ENCODE data around the gene TBXA2R.
"Not testable (repeated sequence)": the region's sequence is repeated elsewhere in the genome, so short reads cannot be mapped to it uniquely, and the experiment has no call there.

Gene TBXA2R

DNA sequence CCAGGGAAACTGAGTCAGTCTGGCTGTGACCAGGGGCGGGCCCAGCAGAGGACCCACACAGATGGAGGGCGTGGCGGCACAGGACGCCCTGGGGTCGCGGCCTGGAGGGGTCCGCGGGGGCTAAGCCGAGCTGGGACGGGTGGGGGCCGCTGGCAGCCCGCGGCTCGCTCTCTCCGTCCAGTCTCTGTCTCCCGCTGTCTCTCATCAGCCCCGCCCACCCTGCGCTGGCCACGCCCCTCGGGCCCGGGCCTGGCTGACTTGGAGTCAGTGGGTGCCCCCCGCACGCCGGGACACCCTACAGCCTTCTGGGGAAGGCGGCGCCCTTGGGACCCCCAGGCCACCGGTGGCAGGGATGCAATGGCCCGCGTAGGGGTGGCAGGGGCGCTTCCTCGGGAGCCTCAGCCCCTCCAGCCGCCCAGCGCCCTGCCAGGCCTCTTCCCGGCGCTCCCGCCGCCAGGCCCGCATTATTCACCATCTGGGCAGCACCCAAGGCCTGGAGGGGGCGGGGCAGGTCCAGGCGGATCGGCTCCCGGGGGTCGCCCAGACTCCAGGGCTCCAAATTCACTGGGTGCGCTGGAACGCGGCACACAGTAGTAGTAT lies at the start of gene TBXA2R:
TBXA2R (minus strand) TSS at position 186 of the 600 bp plus-strand sequence. CDS start 6,241 bp downstream, outside the sequence.
- Histone ChIP-seq H3K27ac (ENCODE audit: low read depth, low read length) (no peak within 1 kb of the TSS), H3K27me3 (ENCODE audit: control insufficient read depth, insufficient read depth, low read length) (peaks cover 16% of the 10 kb centered on the region), H3K9ac (ENCODE audit: low read depth, low read length) (no peak within 1 kb of the TSS), H3K36me3 (ENCODE audit: control insufficient read depth, insufficient read depth, low read length) (peaks cover 13% of the 10 kb centered on the region), H3K4me3 (ENCODE audit: low read depth, low read length) (peak within 1 kb of the TSS; percentile 58), H3K9me3 (ENCODE audit: control insufficient read depth, insufficient read depth, low read length) (no peaks in the 10 kb centered on the region), H3K4me1 (ENCODE audit: control insufficient read depth, insufficient read depth, low read length) (peaks cover 6% of the 10 kb centered on the region; the same call in 1 of the 2 replicates)

DNA sequence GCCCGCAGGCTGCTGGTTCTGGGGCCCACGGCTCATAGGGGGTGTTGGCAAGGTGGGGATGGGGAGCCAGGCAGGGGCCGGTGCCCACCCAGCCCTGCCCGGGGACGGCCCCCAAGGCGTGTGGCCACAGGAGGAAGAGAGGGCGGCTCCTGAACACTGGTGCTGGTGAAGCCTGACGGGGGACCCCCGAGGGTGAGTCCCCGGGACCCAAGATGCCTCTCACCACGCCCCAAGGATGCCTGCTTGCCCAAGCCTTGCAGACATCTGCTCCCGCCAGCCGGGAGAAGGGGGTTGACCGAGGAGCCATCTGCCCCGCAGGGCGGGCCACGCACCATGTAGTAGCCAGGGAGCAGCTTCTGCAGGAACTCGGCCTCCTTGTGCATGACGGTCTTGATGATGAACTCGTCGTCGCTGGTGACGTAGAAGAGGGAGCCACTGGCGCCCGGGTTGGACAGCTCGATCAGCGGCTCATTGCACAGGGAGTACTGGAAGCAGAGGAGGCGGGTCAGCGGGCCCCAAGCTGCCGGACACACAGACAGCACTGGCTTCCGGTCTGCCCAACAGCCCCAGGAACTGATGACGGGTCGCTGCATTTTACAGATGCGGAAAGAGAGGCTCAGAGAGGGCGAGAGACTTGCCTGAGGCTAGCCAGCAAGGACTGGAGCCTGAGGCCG lies 49.5 kb upstream of the TBXA2R start:
- Histone ChIP-seq H3K27ac (ENCODE audit: low read depth, low read length) (no peak overlapping the region), H3K4me1 (ENCODE audit: control insufficient read depth, insufficient read depth, low read length) (no peaks in the 10 kb centered on the region), H3K9ac (ENCODE audit: low read depth, low read length) (no peak overlapping the region), H3K9me3 (ENCODE audit: control insufficient read depth, insufficient read depth, low read length) (no peaks in the 10 kb centered on the region), H3K4me3 (ENCODE audit: low read depth, low read length) (no peak overlapping the region), H3K36me3 (ENCODE audit: control insufficient read depth, insufficient read depth, low read length) (peaks cover 63% of the 10 kb centered on the region), H3K27me3 (ENCODE audit: control insufficient read depth, insufficient read depth, low read length) (no peaks in the 10 kb centered on the region)

DNA sequence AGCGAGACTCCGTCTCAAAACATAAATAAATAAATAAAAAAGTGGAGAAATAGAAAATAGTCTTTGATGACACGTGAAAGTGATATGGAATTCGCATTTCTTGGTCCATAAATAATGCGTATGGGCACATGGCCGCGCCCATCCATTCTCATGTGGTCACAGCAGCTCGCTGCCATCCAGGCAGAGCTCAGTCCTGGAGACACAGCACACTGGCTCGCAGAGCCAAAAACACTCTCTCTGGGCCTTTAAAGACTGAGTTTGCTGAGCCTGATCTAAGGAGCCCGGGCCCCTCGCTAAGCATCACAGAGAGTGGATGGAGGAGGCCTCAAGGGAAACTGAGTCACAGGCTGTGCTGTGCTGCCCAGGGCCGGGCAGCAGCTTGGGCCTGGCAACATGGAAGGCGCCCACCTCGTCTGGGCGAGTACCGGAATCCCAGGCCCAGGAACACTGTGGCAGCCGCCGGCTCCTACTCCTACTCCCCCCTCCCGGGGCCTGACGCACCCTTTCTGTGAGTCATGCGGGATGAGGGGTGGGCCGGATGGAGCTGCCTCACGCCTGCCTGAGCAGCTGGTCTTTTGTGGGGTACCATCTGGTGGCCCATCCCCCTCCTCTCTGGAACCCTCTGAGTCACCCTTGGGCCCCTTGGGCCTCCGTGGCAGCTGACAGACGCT lies 48.9 kb upstream of the TBXA2R start:
- no peak overlapping the region for H3K9ac ChIP-seq (ENCODE audit: low read depth, low read length)
- no peak overlapping the region for H3K27ac ChIP-seq (ENCODE audit: low read depth, low read length)
- H3K9me3 ChIP-seq (ENCODE audit: control insufficient read depth, insufficient read depth, low read length) = no peaks in the 10 kb centered on the region
- no peaks in the 10 kb centered on the region for H3K4me1 ChIP-seq (ENCODE audit: control insufficient read depth, insufficient read depth, low read length)
- H3K27me3 ChIP-seq (ENCODE audit: control insufficient read depth, insufficient read depth, low read length) = no peaks in the 10 kb centered on the region
- peaks cover 59% of the 10 kb centered on the region for H3K36me3 ChIP-seq (ENCODE audit: control insufficient read depth, insufficient read depth, low read length)
- H3K4me3 ChIP-seq (ENCODE audit: low read depth, low read length) = no peak overlapping the region

DNA sequence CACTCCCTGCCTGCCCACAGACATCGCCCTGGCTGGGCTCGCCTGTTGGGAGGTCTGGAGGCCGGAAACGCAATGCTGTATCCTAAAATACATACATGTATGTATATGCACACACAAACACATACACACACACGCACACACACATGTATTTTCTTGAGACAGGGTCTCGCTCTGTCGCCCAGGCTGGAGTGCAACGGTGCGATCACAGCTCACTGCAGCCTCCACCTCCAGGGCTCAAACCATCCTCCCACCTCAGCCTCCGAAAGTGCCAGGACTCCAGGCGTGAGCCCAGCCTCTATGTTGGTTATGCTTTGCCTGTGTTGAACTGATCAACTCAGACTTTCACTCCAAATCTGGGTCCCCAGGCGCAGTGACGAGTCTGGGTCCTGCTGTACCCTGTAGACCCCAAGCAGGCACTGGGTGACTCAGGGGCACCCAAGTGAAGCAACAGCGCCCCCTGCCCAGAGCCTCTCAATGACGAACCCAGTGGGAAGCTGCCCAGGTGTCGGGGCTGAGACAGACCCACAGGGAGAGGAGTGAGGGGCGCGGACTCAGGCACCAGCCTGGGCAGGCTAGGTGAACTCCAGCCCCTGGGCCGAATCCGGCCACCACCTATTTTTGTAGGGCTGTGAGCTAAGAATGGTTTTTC lies 47.3 kb upstream of the TBXA2R start:
- no peaks in the 10 kb centered on the region for H3K9me3 ChIP-seq (ENCODE audit: control insufficient read depth, insufficient read depth, low read length)
- H3K27ac ChIP-seq (ENCODE audit: low read depth, low read length) = no peak overlapping the region
- no peak overlapping the region for H3K4me3 ChIP-seq (ENCODE audit: low read depth, low read length)
- no peak overlapping the region for H3K9ac ChIP-seq (ENCODE audit: low read depth, low read length)
- no peaks in the 10 kb centered on the region for H3K27me3 ChIP-seq (ENCODE audit: control insufficient read depth, insufficient read depth, low read length)
- no peaks in the 10 kb centered on the region for H3K4me1 ChIP-seq (ENCODE audit: control insufficient read depth, insufficient read depth, low read length)
- peaks cover 56% of the 10 kb centered on the region for H3K36me3 ChIP-seq (ENCODE audit: control insufficient read depth, insufficient read depth, low read length)

DNA sequence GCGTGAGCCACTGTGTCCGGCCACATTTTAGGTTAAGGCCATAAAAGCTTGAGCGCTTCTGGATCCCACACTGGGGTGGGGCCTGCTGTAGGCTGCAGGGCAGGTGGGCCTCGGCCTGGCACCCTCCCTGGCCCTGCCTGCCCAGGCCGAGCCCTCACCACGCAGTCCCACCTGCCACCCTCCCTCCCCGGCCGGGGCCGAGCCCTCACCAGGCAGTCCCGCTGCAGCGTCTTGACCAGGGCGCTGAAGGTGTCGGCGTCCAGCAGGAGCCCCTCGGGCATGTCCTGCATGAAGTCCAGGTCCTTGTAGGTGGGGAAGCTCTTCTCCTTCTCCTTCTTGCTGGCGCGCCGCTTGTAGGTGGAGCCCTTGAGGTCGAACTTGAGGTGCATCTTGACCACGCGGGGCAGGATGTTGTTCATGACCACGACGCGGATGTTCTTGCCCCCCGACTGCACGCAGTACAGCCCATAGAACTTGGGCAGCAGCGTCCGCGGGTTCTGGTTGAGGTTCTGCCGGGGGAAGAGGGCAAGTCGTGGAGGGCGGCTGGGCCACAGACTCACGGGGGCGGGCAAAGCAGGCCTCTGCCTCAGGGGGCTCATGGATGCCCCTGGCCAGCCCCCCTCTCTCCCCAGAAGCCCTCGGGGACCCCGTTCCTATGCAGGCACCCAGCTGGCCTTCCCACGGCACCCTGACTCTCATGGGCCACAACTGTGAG lies 46.6 kb upstream of the TBXA2R start:
- H3K27me3 ChIP-seq (ENCODE audit: control insufficient read depth, insufficient read depth, low read length) = no peaks in the 10 kb centered on the region
- H3K36me3 ChIP-seq (ENCODE audit: control insufficient read depth, insufficient read depth, low read length) = peaks cover 48% of the 10 kb centered on the region
- no peak overlapping the region for H3K9ac ChIP-seq (ENCODE audit: low read depth, low read length)
- H3K9me3 ChIP-seq (ENCODE audit: control insufficient read depth, insufficient read depth, low read length) = no peaks in the 10 kb centered on the region
- H3K4me3 ChIP-seq (ENCODE audit: low read depth, low read length) = no peak overlapping the region
- H3K27ac ChIP-seq (ENCODE audit: low read depth, low read length) = no peak overlapping the region
- no peaks in the 10 kb centered on the region for H3K4me1 ChIP-seq (ENCODE audit: control insufficient read depth, insufficient read depth, low read length)

DNA sequence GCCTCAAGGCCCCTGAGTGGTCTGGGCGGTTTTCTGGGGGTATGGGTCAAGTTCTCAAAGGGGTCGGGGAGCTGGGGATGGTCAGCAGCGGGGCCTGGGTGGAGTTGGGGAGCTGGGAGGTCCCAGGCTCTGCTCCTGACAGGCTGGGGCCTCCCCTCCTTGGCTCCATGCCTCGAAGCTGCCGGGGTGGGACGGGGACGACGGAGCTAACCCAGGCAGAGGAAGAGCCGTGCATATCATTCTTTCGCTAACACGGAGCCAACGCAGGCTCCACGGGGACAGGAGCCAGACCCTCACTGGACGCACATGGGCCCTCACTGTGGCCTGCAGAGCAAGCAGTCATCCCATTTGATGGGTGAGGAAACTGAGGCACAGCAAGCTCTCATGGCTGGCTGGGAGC lies 45.7 kb upstream of the TBXA2R start:
- Histone ChIP-seq H3K4me3 (ENCODE audit: low read depth, low read length) (no peak overlapping the region), H3K9ac (ENCODE audit: low read depth, low read length) (no peak overlapping the region), H3K4me1 (ENCODE audit: control insufficient read depth, insufficient read depth, low read length) (no peaks in the 10 kb centered on the region), H3K27me3 (ENCODE audit: control insufficient read depth, insufficient read depth, low read length) (no peaks in the 10 kb centered on the region), H3K27ac (ENCODE audit: low read depth, low read length) (no peak overlapping the region), H3K9me3 (ENCODE audit: control insufficient read depth, insufficient read depth, low read length) (no peaks in the 10 kb centered on the region), H3K36me3 (ENCODE audit: control insufficient read depth, insufficient read depth, low read length) (peaks cover 40% of the 10 kb centered on the region)

DNA sequence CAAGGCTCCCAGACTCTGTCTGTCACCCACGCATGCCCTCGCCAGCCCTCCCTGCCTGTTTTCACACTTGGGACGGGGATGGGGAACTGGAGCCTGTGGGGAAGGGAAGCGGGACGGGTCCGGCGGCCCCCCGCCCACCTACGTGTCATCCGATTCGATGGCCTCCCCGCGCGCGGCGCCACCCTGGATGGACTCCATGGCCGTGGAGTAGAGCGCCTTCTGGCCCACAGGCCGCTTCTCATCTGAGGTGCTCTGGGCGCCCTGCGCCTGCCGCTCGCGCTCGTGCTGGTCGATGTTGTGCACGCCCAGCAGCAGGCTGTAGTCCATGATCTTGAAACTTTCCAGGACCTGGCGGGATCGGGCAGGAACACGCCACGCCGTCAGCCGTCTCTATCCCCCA lies 45.0 kb upstream of the TBXA2R start:
- Histone ChIP-seq H3K27ac (ENCODE audit: low read depth, low read length) (no peak overlapping the region), H3K36me3 (ENCODE audit: control insufficient read depth, insufficient read depth, low read length) (peaks cover 34% of the 10 kb centered on the region)

DNA sequence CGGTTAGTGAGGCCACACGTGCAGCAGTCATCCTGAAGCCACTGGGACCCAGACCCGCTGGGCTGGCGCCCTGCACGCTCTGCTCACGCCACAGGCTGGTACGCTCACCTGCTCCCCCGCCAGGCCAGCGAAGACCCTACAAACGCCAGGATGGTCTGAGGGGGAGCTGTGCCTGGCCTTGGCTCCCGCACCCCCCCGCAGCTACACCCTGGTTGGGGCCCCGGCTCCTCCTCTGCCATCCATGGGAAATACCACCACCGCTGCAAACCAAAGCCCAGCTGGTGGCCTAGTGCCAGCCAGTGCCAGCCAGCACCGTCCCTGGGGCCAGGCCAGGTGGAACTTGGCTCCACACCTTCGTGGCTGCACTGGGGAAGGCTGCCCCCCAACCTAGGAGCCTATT lies 43.2 kb upstream of the TBXA2R start:
- no peak overlapping the region for H3K9ac ChIP-seq (ENCODE audit: low read depth, low read length)
- no peaks in the 10 kb centered on the region for H3K27me3 ChIP-seq (ENCODE audit: control insufficient read depth, insufficient read depth, low read length)
- H3K36me3 ChIP-seq (ENCODE audit: control insufficient read depth, insufficient read depth, low read length) = peaks cover 34% of the 10 kb centered on the region

More for the DNA sequence above, 45.0 kb upstream of the TBXA2R start:
- no peaks in the 10 kb centered on the region for H3K9me3 ChIP-seq (ENCODE audit: control insufficient read depth, insufficient read depth, low read length)
- H3K4me3 ChIP-seq (ENCODE audit: low read depth, low read length) = no peak overlapping the region
- no peaks in the 10 kb centered on the region for H3K4me1 ChIP-seq (ENCODE audit: control insufficient read depth, insufficient read depth, low read length)
- no peak overlapping the region for H3K9ac ChIP-seq (ENCODE audit: low read depth, low read length)
- H3K27me3 ChIP-seq (ENCODE audit: control insufficient read depth, insufficient read depth, low read length) = no peaks in the 10 kb centered on the region

DNA sequence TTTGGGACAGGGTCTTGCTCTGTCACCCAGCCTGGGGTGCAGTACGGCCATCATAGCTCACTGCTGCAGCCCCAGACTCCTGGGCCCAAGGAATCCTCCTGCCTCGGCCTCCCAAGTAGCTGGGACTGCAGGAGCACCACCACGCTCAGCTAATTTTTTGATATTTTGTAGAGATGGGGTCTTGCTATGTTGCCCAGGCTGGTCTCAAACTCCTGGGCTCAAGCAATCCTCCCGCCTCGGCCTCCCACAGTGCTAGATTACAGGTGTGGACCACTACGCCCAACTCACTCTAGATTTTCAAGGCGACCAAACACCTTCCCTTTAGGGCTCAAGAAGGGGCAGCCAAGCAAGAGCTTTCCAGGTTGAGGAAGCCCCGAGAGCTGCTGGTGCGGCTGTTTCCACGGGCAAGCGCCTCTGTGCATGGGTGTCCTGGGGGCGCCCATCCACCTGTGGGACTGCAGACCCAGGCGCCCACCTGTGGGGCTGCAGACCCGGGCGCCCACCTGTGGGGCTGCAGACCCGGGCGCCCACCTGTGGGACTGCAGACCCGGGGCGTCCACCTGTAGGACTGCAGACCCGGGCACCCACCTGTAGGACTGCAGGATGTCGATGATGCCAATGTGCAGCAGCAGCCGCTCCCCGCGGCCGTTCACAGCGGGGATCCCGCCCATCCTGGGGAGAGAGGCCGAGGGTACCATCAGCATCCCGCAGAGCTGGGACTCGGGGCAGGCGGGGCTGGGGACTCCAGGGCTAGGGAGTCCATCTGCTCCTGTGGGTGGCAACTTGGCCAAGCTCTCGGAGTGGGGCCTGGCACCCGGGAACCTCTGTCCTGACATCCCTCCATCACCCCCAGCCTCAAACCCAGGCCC lies 41.6 kb upstream of the TBXA2R start:
- Histone ChIP-seq H3K27ac (ENCODE audit: low read depth, low read length) (no peak overlapping the region), H3K36me3 (ENCODE audit: control insufficient read depth, insufficient read depth, low read length) (peaks cover 39% of the 10 kb centered on the region), H3K4me1 (ENCODE audit: control insufficient read depth, insufficient read depth, low read length) (no peaks in the 10 kb centered on the region), H3K9ac (ENCODE audit: low read depth, low read length) (no peak overlapping the region), H3K27me3 (ENCODE audit: control insufficient read depth, insufficient read depth, low read length) (no peaks in the 10 kb centered on the region), H3K9me3 (ENCODE audit: control insufficient read depth, insufficient read depth, low read length) (no peaks in the 10 kb centered on the region), H3K4me3 (ENCODE audit: low read depth, low read length) (no peak overlapping the region)

More for the DNA sequence above, 43.2 kb upstream of the TBXA2R start:
- H3K4me3 ChIP-seq (ENCODE audit: low read depth, low read length) = no peak overlapping the region
- H3K27ac ChIP-seq (ENCODE audit: low read depth, low read length) = no peak overlapping the region
- H3K9me3 ChIP-seq (ENCODE audit: control insufficient read depth, insufficient read depth, low read length) = no peaks in the 10 kb centered on the region
- H3K4me1 ChIP-seq (ENCODE audit: control insufficient read depth, insufficient read depth, low read length) = no peaks in the 10 kb centered on the region

DNA sequence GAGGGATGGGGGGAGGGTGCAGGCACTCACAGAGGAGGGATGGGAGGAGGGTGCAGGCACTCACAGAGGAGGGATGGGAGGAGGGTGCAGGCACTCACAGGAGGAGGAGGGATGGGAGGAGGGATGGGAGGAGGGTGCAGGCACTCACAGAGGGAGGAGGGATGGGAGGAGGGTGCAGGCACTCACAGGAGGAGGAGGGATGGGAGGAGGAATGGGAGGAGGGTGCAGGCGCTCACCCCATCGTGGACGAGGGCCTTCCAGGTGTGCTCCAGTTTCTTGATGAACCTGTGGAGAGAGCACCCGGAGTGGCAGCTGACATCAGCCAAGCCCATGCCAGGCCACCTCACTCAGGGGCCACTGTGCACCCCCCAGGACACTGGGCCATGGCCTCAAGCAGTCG lies 40.4 kb upstream of the TBXA2R start:
- H3K27ac ChIP-seq (ENCODE audit: low read depth, low read length); H3K9me3 ChIP-seq (ENCODE audit: control insufficient read depth, insufficient read depth, low read length); H3K4me3 ChIP-seq (ENCODE audit: low read depth, low read length); H3K4me1 ChIP-seq (ENCODE audit: control insufficient read depth, insufficient read depth, low read length); H3K27me3 ChIP-seq (ENCODE audit: control insufficient read depth, insufficient read depth, low read length); H3K9ac ChIP-seq (ENCODE audit: low read depth, low read length): not testable (repeated sequence)
- H3K36me3 ChIP-seq (ENCODE audit: control insufficient read depth, insufficient read depth, low read length) = peaks cover 32% of the 10 kb centered on the region

Measured in HUES48 (cell line).